HepG2 (cell line): ENCODE measurements around the gene DHFR. TPM values are rescaled to one million over a fixed set of nuclear protein-coding genes. Genes with fewer than 3 reads are reported as not detected.

Experiments used
- CTCF ChIP-seq: sonication (generic); formaldehyde crosslinking; IDR thresholded peaks from 2 replicates; pipeline ENCODE4 v1.5.0; 2020; ENCODE audit warnings: mild to moderate bottlenecking, missing genetic modification reagents, moderate library complexity
- E2F1 ChIP-seq: sonication (generic); formaldehyde crosslinking; IDR thresholded peaks from 2 replicates; pipeline ENCODE4 v1.5.0; 2020; ENCODE audit warnings: missing genetic modification reagents
- FIP1L1 ChIP-seq: fragments of 200-400 bp; formaldehyde crosslinking; IDR thresholded peaks from 2 replicates; pipeline ENCODE4 v1.6.1; 2018; ENCODE audit warnings: low read depth, mild to moderate bottlenecking, low read length, moderate library complexity, borderline replicate concordance; ENCODE audit not compliant: insufficient read depth
- HES4 ChIP-seq: sonication (generic); formaldehyde crosslinking; IDR thresholded peaks from 2 replicates; pipeline ENCODE4 v1.9.0; 2021; ENCODE audit warnings: mild to moderate bottlenecking, missing genetic modification reagents, borderline replicate concordance
- HINFP ChIP-seq: sonication (generic); formaldehyde crosslinking; IDR thresholded peaks from 2 replicates; pipeline ENCODE4 v1.4.0; 2020; ENCODE audit warnings: low read depth, mild to moderate bottlenecking, missing genetic modification reagents
- HNF4A ChIP-seq: sonication (generic); formaldehyde crosslinking; IDR thresholded peaks from 2 replicates; pipeline ENCODE4 v1.4.0; 2020; ENCODE audit warnings: missing genetic modification reagents
- REL ChIP-seq: sonication (generic); formaldehyde crosslinking; conservative IDR thresholded peaks from 2 replicates; pipeline ENCODE4 v1.8.0; 2022; ENCODE audit warnings: mild to moderate bottlenecking, missing genetic modification reagents, moderate library complexity
- SOX5 ChIP-seq: IDR thresholded peaks from 2 replicates; pipeline ENCODE4 v1.6.1; 2016; ENCODE audit warnings: borderline replicate concordance
- TOPORS ChIP-seq: sonication (generic); formaldehyde crosslinking; IDR thresholded peaks from 2 replicates; pipeline ENCODE4 v1.8.0; 2023; ENCODE audit warnings: mild to moderate bottlenecking, missing genetic modification reagents
- ZBTB40 ChIP-seq, 2 experiments: fragments of 450-650 bp in 1 of 2; sonication (generic) in 1 of 2; formaldehyde crosslinking in 1 of 2; IDR thresholded peaks; 2 replicates each; pipeline versions ENCODE4 v1.6.1 to v1.8.0; 2016 to 2022; ENCODE audit warnings: antibody characterized with exemption in 1 of 2, mild to moderate bottlenecking in 1 of 2, missing genetic modification reagents in 1 of 2
- ZFX ChIP-seq: sonication (generic); formaldehyde crosslinking; IDR thresholded peaks from 2 replicates; pipeline ENCODE4 v1.4.0; 2020; ENCODE audit warnings: mild to moderate bottlenecking, low read depth, missing genetic modification reagents, moderate library complexity
- ZNF784 ChIP-seq: sonication (generic); formaldehyde crosslinking; IDR thresholded peaks from 2 replicates; pipeline ENCODE4 v1.5.1; 2020; ENCODE audit warnings: missing genetic modification reagents, mild to moderate bottlenecking, borderline replicate concordance
- polyA plus RNA-seq, 8 experiments: library from polyadenylated mRNA; depleted of rRNA in 3 of 8; stranded (reverse) in 7 of 8; unstranded in 1 of 8; fragments of >200 nt; fragmentation: Illumina TruSeq in 4 of 8; extraction: Trizol in 4 of 8; gene quantifications; 2 replicates each; pipeline versions ENCODE4 v1.2.1 to v1.2.3, GENCODE V29; 2011 to 2016; ENCODE audit warnings: low read depth in 4 of 8, missing spikeins in 1 of 8, mixed read lengths in 1 of 8; ENCODE audit not compliant: insufficient read depth in 1 of 8
- total RNA-seq, 5 experiments: library from RNA; depleted of rRNA; stranded (reverse); fragments of >200 nt; fragmentation: Illumina TruSeq; extraction: Trizol; gene quantifications; 2 replicates each; pipeline ENCODE4 v1.2.3, GENCODE V29; 2016; ENCODE audit warnings: low read depth in 1 of 5

The DHFR gene
- total and polyA plus RNA-seq, 2 of the 13 experiments (the other 11 are each of a cell fraction or from before 2014, with no cell fraction given): 22.8 to 59.0 TPM

GRCh38 chr5:80654391-80655230, at the start of gene DHFR, which contains the start of gene MSH3 (continued):
- peak; percentile 53 for TF ChIP-seq CTCF (CRISPR knock-in tag)
- TF ChIP-seq FIP1L1: 0 out of 2 replicates have a peak, but pooled peaks have one; percentile 58
- 0 out of 2 replicates have a peak, but pooled peaks have one; percentile 29 for TF ChIP-seq HINFP (CRISPR knock-in tag)
- peak; percentile 52; the same call in 1 of the 2 replicates for TF ChIP-seq E2F1 (CRISPR knock-in tag)
- TF ChIP-seq HES4: peak; percentile 65; the same call in 1 of the 2 replicates
- TF ChIP-seq SOX5 (CRISPR knock-in tag): 0 out of 2 replicates have a peak, but pooled peaks have one; percentile 15
- no peak for TF ChIP-seq ZNF784 (CRISPR knock-in tag)
- TF ChIP-seq ZBTB40 (IDR thresholded peaks at IDR 0.05): no peak
- peak; percentile 53; the same call in 1 of the 2 replicates for TF ChIP-seq ZBTB40 (CRISPR knock-in tag; IDR thresholded peaks at IDR 0.05)
- TF ChIP-seq ZFX (CRISPR knock-in tag): peak; percentile 95
- TF ChIP-seq TOPORS: no peak
- TF ChIP-seq REL (CRISPR knock-in tag): peak; percentile 18; the same call in 1 of the 2 replicates
- no peak for TF ChIP-seq HNF4A (CRISPR knock-in tag)
